Measurements from ENCODE around the gene RBM12. TPM values are rescaled to one million over a fixed set of nuclear protein-coding genes. Genes with fewer than 3 reads are reported as not detected.
"Not testable (repeated sequence)": the region's sequence is repeated elsewhere in the genome, so short reads cannot be mapped to it uniquely, and the experiment has no call there.

The RBM12 gene, protein sequence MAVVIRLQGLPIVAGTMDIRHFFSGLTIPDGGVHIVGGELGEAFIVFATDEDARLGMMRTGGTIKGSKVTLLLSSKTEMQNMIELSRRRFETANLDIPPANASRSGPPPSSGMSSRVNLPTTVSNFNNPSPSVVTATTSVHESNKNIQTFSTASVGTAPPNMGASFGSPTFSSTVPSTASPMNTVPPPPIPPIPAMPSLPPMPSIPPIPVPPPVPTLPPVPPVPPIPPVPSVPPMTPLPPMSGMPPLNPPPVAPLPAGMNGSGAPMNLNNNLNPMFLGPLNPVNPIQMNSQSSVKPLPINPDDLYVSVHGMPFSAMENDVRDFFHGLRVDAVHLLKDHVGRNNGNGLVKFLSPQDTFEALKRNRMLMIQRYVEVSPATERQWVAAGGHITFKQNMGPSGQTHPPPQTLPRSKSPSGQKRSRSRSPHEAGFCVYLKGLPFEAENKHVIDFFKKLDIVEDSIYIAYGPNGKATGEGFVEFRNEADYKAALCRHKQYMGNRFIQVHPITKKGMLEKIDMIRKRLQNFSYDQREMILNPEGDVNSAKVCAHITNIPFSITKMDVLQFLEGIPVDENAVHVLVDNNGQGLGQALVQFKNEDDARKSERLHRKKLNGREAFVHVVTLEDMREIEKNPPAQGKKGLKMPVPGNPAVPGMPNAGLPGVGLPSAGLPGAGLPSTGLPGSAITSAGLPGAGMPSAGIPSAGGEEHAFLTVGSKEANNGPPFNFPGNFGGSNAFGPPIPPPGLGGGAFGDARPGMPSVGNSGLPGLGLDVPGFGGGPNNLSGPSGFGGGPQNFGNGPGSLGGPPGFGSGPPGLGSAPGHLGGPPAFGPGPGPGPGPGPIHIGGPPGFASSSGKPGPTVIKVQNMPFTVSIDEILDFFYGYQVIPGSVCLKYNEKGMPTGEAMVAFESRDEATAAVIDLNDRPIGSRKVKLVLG
- 84.8 TPM for polyA plus RNA-seq (2013, experiment 1 of 2)
- 106 TPM for polyA plus RNA-seq (2013, experiment 2 of 2)

DNA sequence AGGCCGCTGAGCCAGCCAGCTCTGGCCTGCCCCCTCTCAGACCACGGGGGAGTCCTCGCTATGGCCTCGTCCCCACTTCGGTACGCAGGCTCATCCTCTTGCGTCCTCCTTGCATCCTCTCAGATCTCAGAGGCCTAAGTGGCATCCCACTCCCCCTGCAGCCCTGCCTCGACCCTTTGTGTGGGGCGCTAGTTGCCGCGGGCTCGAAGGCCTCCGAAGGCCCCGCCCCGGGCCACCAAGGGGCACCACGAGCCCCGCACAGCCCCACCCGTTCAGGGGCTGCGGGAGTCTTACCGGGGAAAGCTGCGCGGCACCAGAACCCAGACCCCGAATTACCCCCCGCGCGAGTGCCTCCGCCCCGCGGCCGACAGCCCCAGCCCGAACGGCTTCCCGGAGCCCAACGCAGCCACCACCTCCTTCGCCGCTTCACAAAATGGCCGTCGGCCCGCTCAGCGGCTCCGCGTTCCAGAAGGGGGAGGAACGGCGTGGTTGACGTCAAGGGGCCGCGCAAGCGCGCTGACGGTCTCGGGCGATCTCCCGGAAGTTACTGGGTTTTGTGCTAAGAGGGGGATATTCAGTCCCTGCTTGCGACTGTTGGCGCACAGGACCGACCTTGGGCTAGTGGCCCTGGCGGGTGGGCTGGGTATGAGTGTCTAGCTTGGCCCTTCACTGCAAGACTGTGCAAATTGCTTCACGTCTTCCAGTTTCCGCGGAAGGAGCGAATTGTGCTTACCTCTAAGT is at the start of gene RBM12, which contains the start of gene CPNE1:
Gene RBM12 (minus strand): TSS at position 435 of the 741 bp plus-strand sequence. CDS start 9,578 bp downstream, outside the sequence.
Gene CPNE1 (minus strand): TSS at position 435 of the 741 bp plus-strand sequence. CDS start 31,977 bp downstream, outside the sequence.
- H3K9me3 ChIP-seq (ENCODE audit: insufficient read depth, low read depth, low read length): no peaks in the 10 kb centered on the region
- H3K27me3 ChIP-seq (ENCODE audit: insufficient read depth, low read length): no peaks in the 10 kb centered on the region
- peaks cover 14% of the 10 kb centered on the region for H3K36me3 ChIP-seq (ENCODE audit: insufficient read depth, low read length)
- H3K4me1 ChIP-seq (ENCODE audit: insufficient read depth, low read length): peaks cover 30% of the 10 kb centered on the region
- peak within 1 kb of the TSS; percentile 99 for H3K9ac ChIP-seq (ENCODE audit: low read depth, low read length)
- WGBS: under 1% methylated on average over 61 of the region's 61 CpGs
- peak within 1 kb of the TSS; percentile 97 for H3K27ac ChIP-seq (ENCODE audit: low read depth, low read length)
- H3K4me3 ChIP-seq (ENCODE audit: low read length): peak within 1 kb of the TSS; percentile 83

DNA sequence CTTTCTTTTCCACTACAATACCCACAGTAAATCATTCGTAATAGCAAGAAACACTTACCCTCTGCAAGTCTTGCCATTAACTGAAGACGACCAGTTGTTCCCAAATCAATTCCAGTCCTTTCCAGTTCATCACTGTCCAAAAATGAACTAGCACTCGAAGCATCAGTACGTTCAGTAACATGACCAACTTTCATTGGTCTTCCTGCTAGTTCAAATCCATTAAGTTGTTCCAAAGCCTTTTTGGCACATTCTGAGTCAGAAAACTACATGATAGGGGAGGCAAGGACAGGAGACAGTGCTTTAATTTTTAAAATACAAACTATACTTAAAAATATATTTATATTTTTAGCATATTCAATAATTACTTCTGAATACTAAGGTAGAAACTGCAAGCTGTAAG is 49.4 kb upstream of the RBM12 start:
- Histone ChIP-seq H3K9me3 (ENCODE audit: insufficient read depth, low read depth, low read length) (no peaks in the 10 kb centered on the region), H3K4me1 (ENCODE audit: insufficient read depth, low read length) (no peaks in the 10 kb centered on the region), H3K27me3 (ENCODE audit: insufficient read depth, low read length) (no peaks in the 10 kb centered on the region), H3K36me3 (ENCODE audit: insufficient read depth, low read length) (peaks cover 100% of the 10 kb centered on the region), H3K9ac (ENCODE audit: low read depth, low read length) (no peak overlapping the region), H3K4me3 (ENCODE audit: low read length) (no peak overlapping the region), H3K27ac (ENCODE audit: low read depth, low read length) (no peak overlapping the region)
- WGBS: 96% methylated on average over 4 of the region's 4 CpGs

DNA sequence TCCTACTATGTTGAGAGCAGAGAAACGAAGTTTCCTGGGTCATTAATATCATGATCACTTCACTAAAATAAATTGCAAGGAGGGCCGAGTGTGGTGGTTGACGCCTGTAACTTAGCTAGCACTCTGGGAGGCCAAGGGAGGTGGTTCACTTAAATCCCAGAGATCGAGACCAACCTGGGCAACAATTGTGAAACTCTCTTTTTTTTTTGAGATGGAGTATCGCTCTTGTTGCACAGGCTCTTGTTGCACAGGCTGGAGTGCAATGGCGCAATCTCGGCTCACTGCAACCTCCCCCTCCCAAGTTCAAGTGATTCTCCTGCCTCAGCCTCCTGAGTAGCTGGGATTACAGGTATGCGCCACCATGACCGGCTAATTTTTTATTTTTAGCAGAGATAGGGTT is 48.4 kb upstream of the RBM12 start:
- not testable (repeated sequence) for H3K27me3 ChIP-seq (ENCODE audit: insufficient read depth, low read length); H3K27ac ChIP-seq (ENCODE audit: low read depth, low read length); H3K9ac ChIP-seq (ENCODE audit: low read depth, low read length); H3K9me3 ChIP-seq (ENCODE audit: insufficient read depth, low read depth, low read length); H3K4me3 ChIP-seq (ENCODE audit: low read length); H3K4me1 ChIP-seq (ENCODE audit: insufficient read depth, low read length)
- H3K36me3 ChIP-seq (ENCODE audit: insufficient read depth, low read length): peaks cover 100% of the 10 kb centered on the region
- WGBS: 96% methylated on average over 9 of the region's 9 CpGs

DNA sequence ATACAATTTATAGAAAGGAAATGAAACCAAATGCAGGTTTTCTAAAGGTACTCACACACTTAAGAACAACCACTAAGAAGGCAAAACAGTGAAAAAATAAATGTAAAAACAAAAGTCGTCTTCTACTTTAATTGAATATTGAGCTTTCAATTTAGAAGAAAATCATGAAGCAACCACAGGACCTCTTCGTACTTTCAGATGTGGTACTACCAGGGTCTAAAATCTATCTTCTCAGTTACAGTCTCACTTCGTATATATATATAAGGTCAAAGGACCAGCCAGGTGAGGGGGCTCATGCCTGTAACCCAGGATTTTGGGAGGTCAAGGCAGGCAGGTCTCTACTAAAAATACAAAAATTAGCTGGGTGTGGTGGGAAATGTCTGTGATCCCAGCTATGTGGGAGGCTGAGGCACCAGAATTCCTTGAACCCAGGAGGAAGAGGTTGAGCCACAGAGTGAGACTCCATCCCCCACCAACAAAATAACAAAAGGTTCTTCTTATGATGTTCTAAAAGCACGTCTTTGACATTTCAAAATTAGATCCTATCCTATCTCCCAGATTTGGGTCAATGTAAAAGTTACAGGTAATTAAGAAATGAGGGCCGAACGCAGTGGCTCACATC is 47.0 kb upstream of the RBM12 start:
- Histone ChIP-seq H3K4me1 (ENCODE audit: insufficient read depth, low read length) (no peaks in the 10 kb centered on the region), H3K27ac (ENCODE audit: low read depth, low read length) (no peak overlapping the region), H3K9ac (ENCODE audit: low read depth, low read length) (no peak overlapping the region), H3K4me3 (ENCODE audit: low read length) (no peak overlapping the region), H3K9me3 (ENCODE audit: insufficient read depth, low read depth, low read length) (no peaks in the 10 kb centered on the region), H3K36me3 (ENCODE audit: insufficient read depth, low read length) (peaks cover 100% of the 10 kb centered on the region), H3K27me3 (ENCODE audit: insufficient read depth, low read length) (no peaks in the 10 kb centered on the region)
- 99% methylated on average over 6 of the region's 6 CpGs for WGBS

DNA sequence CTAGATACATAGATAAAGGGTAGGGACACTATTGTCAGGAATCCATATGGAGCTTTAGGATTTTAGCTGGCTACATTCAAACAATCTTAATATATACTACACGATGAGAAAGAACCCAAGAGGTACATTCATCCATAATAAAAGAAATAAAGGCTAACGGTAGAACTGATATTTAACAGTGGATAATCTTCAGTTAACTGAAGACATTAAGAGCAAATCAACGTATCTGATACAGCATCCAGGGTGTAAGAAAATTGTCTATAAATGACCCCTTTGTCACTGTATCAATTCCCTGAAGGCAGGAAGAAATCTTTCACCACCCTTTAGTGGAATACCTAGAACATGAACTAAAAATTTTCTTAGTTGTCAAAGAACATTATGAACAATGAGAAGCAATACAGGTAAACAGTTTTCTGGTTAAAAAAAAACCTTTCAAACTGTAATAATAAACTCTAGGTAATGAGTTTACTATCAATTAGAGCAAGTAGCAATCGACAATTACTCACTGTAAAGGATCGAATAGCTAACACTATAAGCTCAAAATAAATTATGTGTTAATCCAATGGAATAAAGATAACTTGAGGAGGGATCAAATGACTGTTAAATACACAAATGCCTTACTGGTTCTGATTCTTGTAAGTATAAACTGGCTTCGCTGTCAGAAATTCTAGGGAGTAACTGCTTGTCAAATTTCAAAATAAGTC is 46.3 kb upstream of the RBM12 start:
- no peaks in the 10 kb centered on the region for H3K9me3 ChIP-seq (ENCODE audit: insufficient read depth, low read depth, low read length)
- peaks cover 100% of the 10 kb centered on the region for H3K36me3 ChIP-seq (ENCODE audit: insufficient read depth, low read length)
- H3K4me1 ChIP-seq (ENCODE audit: insufficient read depth, low read length): no peaks in the 10 kb centered on the region
- no peak overlapping the region for H3K9ac ChIP-seq (ENCODE audit: low read depth, low read length)
- no peak overlapping the region for H3K4me3 ChIP-seq (ENCODE audit: low read length)
- H3K27me3 ChIP-seq (ENCODE audit: insufficient read depth, low read length): no peaks in the 10 kb centered on the region
- 90% methylated on average over 2 of the region's 6 CpGs for WGBS
- no peak overlapping the region for H3K27ac ChIP-seq (ENCODE audit: low read depth, low read length)

DNA sequence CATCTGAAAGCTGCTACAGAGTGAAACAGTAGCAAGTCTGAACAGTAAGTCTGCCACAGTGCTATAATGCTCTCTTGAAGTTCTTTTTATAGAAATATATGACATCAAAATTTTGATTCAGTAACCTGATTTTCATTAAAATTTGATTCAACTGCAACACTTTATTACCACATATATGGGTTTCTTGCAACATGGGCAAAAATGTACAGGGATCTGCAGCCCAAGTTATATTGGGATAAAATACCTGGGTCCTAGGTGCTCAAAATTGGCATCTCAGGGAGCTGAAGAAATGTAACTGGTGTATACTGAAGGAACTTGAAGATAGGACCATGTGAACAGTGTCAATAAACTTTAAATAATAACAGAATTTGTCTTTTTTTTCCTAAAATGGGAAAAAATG is 45.3 kb upstream of the RBM12 start:
- Histone ChIP-seq H3K9ac (ENCODE audit: low read depth, low read length) (no peak overlapping the region), H3K4me1 (ENCODE audit: insufficient read depth, low read length) (no peaks in the 10 kb centered on the region), H3K27me3 (ENCODE audit: insufficient read depth, low read length) (no peaks in the 10 kb centered on the region), H3K4me3 (ENCODE audit: low read length) (no peak overlapping the region), H3K36me3 (ENCODE audit: insufficient read depth, low read length) (peaks cover 100% of the 10 kb centered on the region), H3K27ac (ENCODE audit: low read depth, low read length) (no peak overlapping the region), H3K9me3 (ENCODE audit: insufficient read depth, low read depth, low read length) (no peaks in the 10 kb centered on the region)

DNA sequence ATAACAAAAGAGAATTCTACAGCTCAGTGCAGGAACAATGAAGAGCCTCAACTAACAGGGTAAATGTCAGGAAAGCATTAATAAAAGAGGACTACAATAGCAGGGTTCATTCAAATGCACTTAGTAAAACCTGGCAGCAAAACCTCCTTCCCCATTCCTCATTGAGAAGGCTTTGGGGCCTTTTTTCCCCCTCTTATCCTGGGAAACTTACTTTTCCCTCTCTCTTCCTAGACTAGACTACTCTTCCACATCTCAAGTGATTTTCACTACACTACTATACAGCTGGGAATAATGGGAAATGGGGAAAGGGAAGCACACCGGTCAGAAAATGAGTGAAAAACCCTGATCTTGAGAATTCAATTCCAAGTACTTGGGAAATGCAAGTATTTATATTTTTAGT is 44.6 kb upstream of the RBM12 start:
- Histone ChIP-seq H3K27ac (ENCODE audit: low read depth, low read length) (peak overlapping the region; percentile 34; the same call in 1 of the 2 replicates), H3K36me3 (ENCODE audit: insufficient read depth, low read length) (peaks cover 100% of the 10 kb centered on the region), H3K4me1 (ENCODE audit: insufficient read depth, low read length) (no peaks in the 10 kb centered on the region), H3K9me3 (ENCODE audit: insufficient read depth, low read depth, low read length) (no peaks in the 10 kb centered on the region), H3K27me3 (ENCODE audit: insufficient read depth, low read length) (no peaks in the 10 kb centered on the region), H3K4me3 (ENCODE audit: low read length) (no peak overlapping the region), H3K9ac (ENCODE audit: low read depth, low read length) (no peak overlapping the region)
- no CpG with 5 or more reads among the region's 1 CpG for WGBS

DNA sequence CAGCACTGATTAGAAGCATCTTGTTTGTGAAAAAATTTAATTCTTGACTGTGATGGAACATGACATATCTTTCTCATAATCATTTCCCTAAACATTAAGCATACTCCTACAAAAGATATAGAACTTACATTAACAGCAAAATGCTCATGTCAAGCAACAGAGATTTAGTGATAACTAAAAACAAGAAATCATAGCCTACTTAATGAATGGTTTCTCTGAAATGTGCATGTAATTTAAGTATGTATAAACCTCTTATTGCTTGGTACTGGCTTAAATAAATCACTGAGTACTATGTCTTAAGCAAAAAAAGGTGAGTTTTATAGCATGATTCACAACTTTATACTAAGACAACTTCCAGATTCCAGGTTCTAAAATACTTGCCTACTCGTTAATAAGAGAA is 43.8 kb upstream of the RBM12 start:
- H3K36me3 ChIP-seq (ENCODE audit: insufficient read depth, low read length): peaks cover 100% of the 10 kb centered on the region
- no peaks in the 10 kb centered on the region for H3K4me1 ChIP-seq (ENCODE audit: insufficient read depth, low read length)
- H3K27me3 ChIP-seq (ENCODE audit: insufficient read depth, low read length): no peaks in the 10 kb centered on the region
- H3K27ac ChIP-seq (ENCODE audit: low read depth, low read length): no peak overlapping the region; the same call in 1 of the 2 replicates
- H3K9me3 ChIP-seq (ENCODE audit: insufficient read depth, low read depth, low read length): no peaks in the 10 kb centered on the region
- no peak overlapping the region for H3K9ac ChIP-seq (ENCODE audit: low read depth, low read length)
- H3K4me3 ChIP-seq (ENCODE audit: low read length): no peak overlapping the region
- 97% methylated on average over 1 of the region's 1 CpG for WGBS

DNA sequence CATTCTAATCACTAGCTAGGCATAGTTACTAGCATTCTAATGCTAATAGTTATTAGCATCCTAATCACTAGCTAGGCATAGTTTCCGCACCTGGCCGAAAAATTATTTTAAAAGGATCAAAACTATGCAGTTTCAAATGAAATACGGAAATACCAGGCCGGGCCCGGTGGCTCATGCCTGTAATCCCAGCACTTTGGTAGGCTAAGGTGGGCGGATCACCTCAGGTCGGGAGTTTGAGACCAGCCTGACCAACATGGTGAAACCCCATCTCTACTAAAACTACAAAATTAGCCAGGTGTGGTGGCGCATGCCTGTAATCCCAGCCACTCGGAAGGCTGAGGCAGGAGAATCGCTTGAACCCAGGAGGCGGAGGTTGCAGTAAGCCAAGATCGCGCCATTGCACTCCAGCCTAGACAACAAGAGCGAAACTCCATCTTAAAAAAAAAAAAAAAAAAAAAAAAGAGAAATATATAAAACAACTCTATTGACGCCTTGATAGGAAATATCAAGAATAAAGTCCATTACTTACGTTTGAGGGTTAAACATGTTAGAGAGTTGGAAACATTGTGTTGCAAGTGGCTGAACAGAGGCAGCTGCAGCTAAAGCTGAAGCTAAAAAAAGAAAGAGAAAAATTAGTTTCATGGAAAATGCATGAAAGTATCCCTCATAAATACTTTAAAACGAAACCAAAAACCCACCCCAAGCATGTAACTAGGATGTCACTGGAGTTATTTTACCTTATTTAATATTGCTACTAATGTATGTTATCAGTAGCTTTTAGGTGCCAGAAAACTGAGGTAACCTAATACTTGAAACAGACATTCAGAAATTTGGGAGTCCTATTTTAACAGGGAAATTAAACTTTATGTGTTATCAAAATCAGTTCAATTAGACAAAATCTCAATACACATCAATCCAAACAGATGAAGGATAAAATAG is 42.2 kb upstream of the RBM12 start:
- H3K27ac ChIP-seq (ENCODE audit: low read depth, low read length); H3K4me1 ChIP-seq (ENCODE audit: insufficient read depth, low read length); H3K4me3 ChIP-seq (ENCODE audit: low read length); H3K9ac ChIP-seq (ENCODE audit: low read depth, low read length); H3K9me3 ChIP-seq (ENCODE audit: insufficient read depth, low read depth, low read length); H3K27me3 ChIP-seq (ENCODE audit: insufficient read depth, low read length): not testable (repeated sequence)
- peaks cover 100% of the 10 kb centered on the region for H3K36me3 ChIP-seq (ENCODE audit: insufficient read depth, low read length)
- 95% methylated on average over 14 of the region's 17 CpGs for WGBS
